Measurements from ENCODE around the gene ZRANB2. TPM values are rescaled to one million over a fixed set of nuclear protein-coding genes. Genes with fewer than 3 reads are reported as not detected.

The ZRANB2 gene
- total RNA-seq, 3 donors from 2014 or later, result 90.9 to 149 (median 92.4) TPM

DNA sequence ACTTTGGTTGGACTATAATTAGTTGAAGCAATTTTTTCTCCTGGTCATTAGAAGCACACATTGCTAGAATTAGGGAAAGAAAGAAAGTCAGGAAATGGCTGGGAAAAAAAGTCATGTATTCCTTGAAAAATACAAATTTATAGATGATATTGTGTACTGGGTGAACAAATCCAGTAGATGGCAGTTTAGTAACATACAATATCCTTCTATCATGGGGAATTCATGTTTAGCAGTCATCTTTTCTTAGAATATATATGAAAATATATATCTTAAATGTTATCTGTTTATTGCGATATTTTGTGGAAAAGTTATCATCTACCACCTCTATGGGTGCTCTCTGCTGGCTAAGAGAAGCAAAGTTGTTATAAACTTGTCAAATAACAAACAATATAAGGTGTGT is 13.1 kb upstream of the ZRANB2 start:
- intact Hi-C loops (cut with DNase I; ENCODE audit: low total_unique reads), result no loop called here
- Histone ChIP-seq H3K27me3 (no peaks in the 10 kb centered on the region), H3K27ac (no peak overlapping the region), H3K4me1 (no peaks in the 10 kb centered on the region), H3K4me3 (no peak overlapping the region), H3K9me3 (no peaks in the 10 kb centered on the region), H3K36me3 (no peaks in the 10 kb centered on the region)
- TF ChIP-seq, protein P1, sequence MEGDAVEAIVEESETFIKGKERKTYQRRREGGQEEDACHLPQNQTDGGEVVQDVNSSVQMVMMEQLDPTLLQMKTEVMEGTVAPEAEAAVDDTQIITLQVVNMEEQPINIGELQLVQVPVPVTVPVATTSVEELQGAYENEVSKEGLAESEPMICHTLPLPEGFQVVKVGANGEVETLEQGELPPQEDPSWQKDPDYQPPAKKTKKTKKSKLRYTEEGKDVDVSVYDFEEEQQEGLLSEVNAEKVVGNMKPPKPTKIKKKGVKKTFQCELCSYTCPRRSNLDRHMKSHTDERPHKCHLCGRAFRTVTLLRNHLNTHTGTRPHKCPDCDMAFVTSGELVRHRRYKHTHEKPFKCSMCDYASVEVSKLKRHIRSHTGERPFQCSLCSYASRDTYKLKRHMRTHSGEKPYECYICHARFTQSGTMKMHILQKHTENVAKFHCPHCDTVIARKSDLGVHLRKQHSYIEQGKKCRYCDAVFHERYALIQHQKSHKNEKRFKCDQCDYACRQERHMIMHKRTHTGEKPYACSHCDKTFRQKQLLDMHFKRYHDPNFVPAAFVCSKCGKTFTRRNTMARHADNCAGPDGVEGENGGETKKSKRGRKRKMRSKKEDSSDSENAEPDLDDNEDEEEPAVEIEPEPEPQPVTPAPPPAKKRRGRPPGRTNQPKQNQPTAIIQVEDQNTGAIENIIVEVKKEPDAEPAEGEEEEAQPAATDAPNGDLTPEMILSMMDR (IDR thresholded peaks at IDR 0.05), result peak in 1 of 3 donors; percentile 21
- TF ChIP-seq POLR2AphosphoS5 (IDR thresholded peaks at IDR 0.05) (no peak), POLR2A (IDR thresholded peaks at IDR 0.05) (no peak)
- DNase-seq (ENCODE audit: low spot score in 2 of 2), result no peak

DNA sequence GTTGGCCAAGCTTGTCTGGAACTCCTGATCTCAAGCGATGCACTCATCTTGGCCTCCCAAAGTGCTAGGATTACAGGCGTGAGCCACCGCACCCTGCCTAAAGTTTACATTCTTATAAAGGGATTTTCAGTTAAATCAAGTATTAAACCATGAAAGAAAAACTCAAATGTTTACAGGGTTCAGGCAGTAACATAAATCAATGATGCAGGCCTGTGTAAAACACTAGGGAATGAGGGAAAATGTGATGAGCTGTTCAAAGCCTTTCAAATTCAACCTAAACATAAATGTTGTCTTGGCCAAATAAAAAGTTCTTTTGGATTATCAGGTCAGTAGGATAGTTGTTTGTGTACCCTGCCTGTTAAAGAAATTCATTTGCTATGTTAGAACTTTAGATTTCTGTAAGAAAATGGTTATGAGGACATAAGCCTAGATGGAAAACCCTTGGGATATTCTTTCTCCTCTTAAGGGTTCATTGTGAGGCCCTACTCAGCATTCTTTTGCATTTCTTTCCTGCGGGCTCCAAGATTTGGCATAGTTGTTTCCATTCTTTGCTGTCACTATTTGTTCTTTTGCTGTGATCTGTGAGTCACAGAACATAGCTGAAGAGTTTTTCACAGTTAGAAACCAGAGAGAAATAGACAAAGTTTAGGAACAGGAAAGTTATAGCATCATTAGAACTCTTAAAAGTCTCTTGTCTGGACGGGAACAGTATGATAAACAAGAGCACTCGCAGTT is 8.9 kb upstream of the ZRANB2 start:
- no peak for DNase-seq (ENCODE audit: low spot score in 2 of 2)
- H3K9me3 ChIP-seq, result no peaks in the 10 kb centered on the region
- H3K36me3 ChIP-seq, result no peaks in the 10 kb centered on the region
- no peak for TF ChIP-seq POLR2A (IDR thresholded peaks at IDR 0.05)
- TF ChIP-seq, protein P1 (IDR thresholded peaks at IDR 0.05), result no peak
- no peak for TF ChIP-seq POLR2AphosphoS5 (IDR thresholded peaks at IDR 0.05)
- H3K4me3 ChIP-seq, result no peak overlapping the region
- intact Hi-C loops (cut with DNase I; ENCODE audit: low total_unique reads), result no loop called here
- H3K27ac ChIP-seq, result peak overlapping the region in 1 of 2 donors; percentile 45
- no peaks in the 10 kb centered on the region for H3K27me3 ChIP-seq
- no peaks in the 10 kb centered on the region for H3K4me1 ChIP-seq

DNA sequence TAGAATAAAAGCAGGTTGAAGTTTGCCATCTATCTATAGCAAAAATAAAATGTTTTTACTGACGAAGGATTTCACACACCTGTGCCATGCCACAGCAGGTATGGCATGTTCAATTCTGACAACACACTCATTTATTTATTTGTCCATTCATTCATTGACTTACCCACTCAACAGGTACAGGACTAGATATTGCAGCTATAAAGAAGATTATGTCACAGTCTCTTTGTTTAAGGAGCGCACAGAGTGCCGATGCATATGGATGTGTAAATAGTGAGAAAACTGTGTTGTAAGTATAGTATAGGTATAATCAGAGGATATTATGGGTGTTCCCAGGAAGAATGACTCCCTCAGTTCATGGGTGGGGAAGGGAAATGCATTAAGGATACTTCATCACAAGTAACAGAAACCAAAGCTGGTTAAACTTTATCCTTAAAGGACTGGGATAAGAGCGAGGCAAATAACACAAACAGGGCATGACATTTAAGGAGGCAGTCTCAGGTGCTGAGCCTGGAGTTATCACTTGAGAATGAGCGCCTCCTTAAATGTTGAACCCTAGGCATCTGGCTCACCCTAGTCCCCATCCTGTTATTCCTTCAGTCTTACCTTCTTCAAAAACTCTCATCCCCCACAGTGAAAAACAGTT is 7.9 kb upstream of the ZRANB2 start:
- TF ChIP-seq, protein P1 (IDR thresholded peaks at IDR 0.05), result no peak
- TF ChIP-seq POLR2A (IDR thresholded peaks at IDR 0.05), result no peak
- no peak for TF ChIP-seq POLR2AphosphoS5 (IDR thresholded peaks at IDR 0.05)
- no peaks in the 10 kb centered on the region for H3K4me1 ChIP-seq
- H3K4me3 ChIP-seq, result no peak overlapping the region
- H3K27me3 ChIP-seq, result no peaks in the 10 kb centered on the region
- no peaks in the 10 kb centered on the region for H3K36me3 ChIP-seq
- H3K9me3 ChIP-seq, result no peaks in the 10 kb centered on the region
- DNase-seq (ENCODE audit: low spot score in 2 of 2), result no peak
- intact Hi-C loops (cut with DNase I; ENCODE audit: low total_unique reads), result no loop called here
- no peak overlapping the region for H3K27ac ChIP-seq

DNA sequence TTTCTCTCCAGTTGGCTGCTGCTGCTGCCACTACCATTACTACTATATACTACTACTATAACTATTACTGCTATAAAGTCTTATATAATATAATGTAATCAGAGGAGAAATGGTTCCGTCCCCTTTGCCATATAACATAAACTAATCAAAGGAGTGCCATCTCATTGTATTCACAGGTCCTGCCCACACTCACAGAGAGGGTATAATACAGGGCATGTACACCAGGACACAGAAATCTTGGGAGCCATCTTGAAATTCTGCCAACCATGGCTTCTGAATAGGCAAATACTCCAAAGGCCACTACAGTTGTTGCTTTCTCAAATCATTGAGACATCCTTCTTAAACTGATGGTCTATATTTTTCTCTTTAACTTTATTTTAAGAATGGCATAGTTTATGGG is 6.9 kb upstream of the ZRANB2 start:
- Histone ChIP-seq H3K27me3 (no peaks in the 10 kb centered on the region), H3K4me3 (no peak overlapping the region), H3K4me1 (no peaks in the 10 kb centered on the region), H3K9me3 (no peaks in the 10 kb centered on the region), H3K36me3 (no peaks in the 10 kb centered on the region), H3K27ac (no peak overlapping the region)
- intact Hi-C loops (cut with DNase I; ENCODE audit: low total_unique reads), result no loop called here
- TF ChIP-seq POLR2A (IDR thresholded peaks at IDR 0.05) (no peak), POLR2AphosphoS5 (IDR thresholded peaks at IDR 0.05) (no peak)
- TF ChIP-seq, protein P1 (IDR thresholded peaks at IDR 0.05), result no peak
- DNase-seq (ENCODE audit: low spot score in 2 of 2), result no peak

DNA sequence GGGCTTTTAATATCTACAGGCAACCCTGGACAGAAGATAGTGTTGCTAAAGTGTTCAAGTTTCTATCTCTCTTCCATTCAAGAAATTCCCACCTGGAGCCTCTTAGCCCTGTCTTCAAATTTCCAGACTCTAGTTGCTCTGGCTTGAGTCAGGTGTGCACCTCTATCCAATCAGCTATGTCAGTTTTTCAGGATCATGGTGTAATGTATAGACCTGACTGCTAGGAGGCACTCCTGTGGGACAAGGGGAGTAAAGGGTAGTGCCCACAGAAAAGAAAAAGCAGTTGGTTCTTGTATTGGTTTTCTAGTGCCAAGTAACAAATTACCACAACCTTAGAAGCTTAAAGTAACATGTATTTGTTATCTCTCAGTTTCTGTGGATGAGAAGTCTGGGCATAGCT is 6.2 kb upstream of the ZRANB2 start:
- no peak for DNase-seq (ENCODE audit: low spot score in 2 of 2)
- Histone ChIP-seq H3K4me3 (no peak overlapping the region), H3K9me3 (no peaks in the 10 kb centered on the region), H3K27me3 (no peaks in the 10 kb centered on the region), H3K27ac (no peak overlapping the region), H3K4me1 (no peaks in the 10 kb centered on the region), H3K36me3 (no peaks in the 10 kb centered on the region)
- intact Hi-C loops (cut with DNase I; ENCODE audit: low total_unique reads), result no loop called here
- TF ChIP-seq, protein P1 (IDR thresholded peaks at IDR 0.05), result no peak
- no peak for TF ChIP-seq POLR2A (IDR thresholded peaks at IDR 0.05)
- TF ChIP-seq POLR2AphosphoS5 (IDR thresholded peaks at IDR 0.05), result no peak

All from breast epithelium (tissue), 4 donors.